Right atrium auricular region (tissue), 2 donors: Measurements from ENCODE around the gene SRPX2. TPM values are rescaled to one million over a fixed set of nuclear protein-coding genes. Genes with fewer than 3 reads are reported as not detected.

Experiments used
- DNase-seq: peaks from one replicate; pipeline ENCODE4 v3.0.0-alpha.2; 2019; ENCODE audit warnings: low spot score
- H3K27ac ChIP-seq, 2 donors: fragments of 200-600 bp; sonication (generic); 1 replicate in 1 of 2; 2 replicates in 1 of 2; pipeline ENCODE4 v1.5.1; 2016 to 2019
- H3K27me3 ChIP-seq, 2 donors: fragments of 200-600 bp; sonication (generic); one replicate each; pipeline versions ENCODE4 v1.5.1 to v1.6.0; 2017 to 2019
- H3K36me3 ChIP-seq: fragments of 200-600 bp; sonication (generic); one replicate; pipeline ENCODE4 v1.5.1; 2016
- H3K4me1 ChIP-seq, 2 donors: fragments of 200-600 bp; sonication (generic); one replicate each; pipeline versions ENCODE4 v1.5.1 to v1.6.0; 2017 to 2019
- H3K4me3 ChIP-seq, 2 donors: fragments of 200-600 bp; sonication (generic); 1 replicate in 1 of 2; 2 replicates in 1 of 2; pipeline ENCODE4 v1.5.1; 2017 to 2019; ENCODE audit warnings: mild to moderate bottlenecking in 1 of 2, moderate library complexity in 1 of 2
- H3K9me3 ChIP-seq, 2 donors: fragments of 200-600 bp; sonication (generic); one replicate each; pipeline ENCODE4 v1.5.1; 2019
- total RNA-seq, 2 donors: library from RNA; depleted of rRNA; stranded (reverse); fragments of >200 nt; gene quantifications; one replicate each; pipeline ENCODE4 v1.1.0, GENCODE V29; 2016
- TF ChIP-seq, protein P1 (sequence below), 2 donors: fragments of 200-600 bp; sonication (generic); IDR thresholded peaks; one replicate each; pipeline ENCODE4 v1.5.1; 2019; ENCODE audit warnings: antibody characterized with exemption in 2 of 2

SRPX2 gene
- total RNA-seq, 2 donors from 2014 or later: 14.9 to 15.3 TPM

DNA sequence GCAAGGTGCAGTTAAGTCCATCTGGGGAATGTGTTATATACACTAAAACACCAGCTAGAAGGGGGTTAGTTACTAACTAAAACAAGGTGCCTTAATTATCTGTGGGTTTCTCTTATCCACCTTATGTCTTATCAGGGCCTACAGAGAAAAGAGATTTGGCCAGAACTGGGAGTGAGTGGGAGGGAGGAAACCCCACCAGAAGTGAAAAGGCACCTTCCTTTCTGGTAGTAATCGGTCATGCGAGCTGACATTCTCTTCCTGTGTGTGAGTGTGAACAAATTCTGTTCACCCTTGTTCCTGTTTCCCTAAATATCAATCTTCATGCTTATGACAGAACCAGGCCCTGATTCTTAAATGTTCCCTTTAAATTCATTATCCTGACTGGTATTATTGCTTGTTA lies 43.5 kb downstream of the SRPX2 start:
- H3K27ac ChIP-seq: no peak overlapping the region
- TF ChIP-seq, protein P1, sequence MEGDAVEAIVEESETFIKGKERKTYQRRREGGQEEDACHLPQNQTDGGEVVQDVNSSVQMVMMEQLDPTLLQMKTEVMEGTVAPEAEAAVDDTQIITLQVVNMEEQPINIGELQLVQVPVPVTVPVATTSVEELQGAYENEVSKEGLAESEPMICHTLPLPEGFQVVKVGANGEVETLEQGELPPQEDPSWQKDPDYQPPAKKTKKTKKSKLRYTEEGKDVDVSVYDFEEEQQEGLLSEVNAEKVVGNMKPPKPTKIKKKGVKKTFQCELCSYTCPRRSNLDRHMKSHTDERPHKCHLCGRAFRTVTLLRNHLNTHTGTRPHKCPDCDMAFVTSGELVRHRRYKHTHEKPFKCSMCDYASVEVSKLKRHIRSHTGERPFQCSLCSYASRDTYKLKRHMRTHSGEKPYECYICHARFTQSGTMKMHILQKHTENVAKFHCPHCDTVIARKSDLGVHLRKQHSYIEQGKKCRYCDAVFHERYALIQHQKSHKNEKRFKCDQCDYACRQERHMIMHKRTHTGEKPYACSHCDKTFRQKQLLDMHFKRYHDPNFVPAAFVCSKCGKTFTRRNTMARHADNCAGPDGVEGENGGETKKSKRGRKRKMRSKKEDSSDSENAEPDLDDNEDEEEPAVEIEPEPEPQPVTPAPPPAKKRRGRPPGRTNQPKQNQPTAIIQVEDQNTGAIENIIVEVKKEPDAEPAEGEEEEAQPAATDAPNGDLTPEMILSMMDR (IDR thresholded peaks at IDR 0.05): no peak
- H3K4me3 ChIP-seq: no peak overlapping the region
- peaks cover 0 to 3% of the 10 kb centered on the region in 2 donors for H3K27me3 ChIP-seq
- no peaks in the 10 kb centered on the region for H3K9me3 ChIP-seq
- no peak for DNase-seq
- H3K4me1 ChIP-seq: no peaks in the 10 kb centered on the region
- H3K36me3 ChIP-seq: no peaks in the 10 kb centered on the region

DNA sequence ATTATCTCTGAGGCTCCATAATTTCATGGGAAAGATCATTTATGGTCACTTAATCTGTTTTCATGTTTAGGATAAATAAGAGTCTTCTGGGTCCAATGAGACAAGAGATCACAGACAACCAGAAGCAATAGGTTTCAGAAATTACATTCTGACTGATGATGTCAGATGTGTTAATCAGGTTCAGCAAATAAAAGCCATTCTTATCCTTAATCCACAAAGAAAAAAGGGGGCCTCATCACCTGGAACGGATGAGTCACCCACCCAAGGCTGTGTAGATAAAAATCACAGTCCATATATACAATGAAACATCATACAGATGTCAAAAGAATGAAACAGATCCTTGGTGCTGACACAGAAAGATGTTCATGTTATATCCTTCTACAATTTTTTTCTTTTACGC lies 51.3 kb downstream of the SRPX2 start:
- Histone ChIP-seq H3K9me3 (no peaks in the 10 kb centered on the region), H3K36me3 (no peaks in the 10 kb centered on the region), H3K4me1 (no peaks in the 10 kb centered on the region), H3K27ac (no peak overlapping the region), H3K27me3 (no peaks in the 10 kb centered on the region), H3K4me3 (no peak overlapping the region)
- TF ChIP-seq, protein P1 (IDR thresholded peaks at IDR 0.05): no peak
- no peak for DNase-seq

DNA sequence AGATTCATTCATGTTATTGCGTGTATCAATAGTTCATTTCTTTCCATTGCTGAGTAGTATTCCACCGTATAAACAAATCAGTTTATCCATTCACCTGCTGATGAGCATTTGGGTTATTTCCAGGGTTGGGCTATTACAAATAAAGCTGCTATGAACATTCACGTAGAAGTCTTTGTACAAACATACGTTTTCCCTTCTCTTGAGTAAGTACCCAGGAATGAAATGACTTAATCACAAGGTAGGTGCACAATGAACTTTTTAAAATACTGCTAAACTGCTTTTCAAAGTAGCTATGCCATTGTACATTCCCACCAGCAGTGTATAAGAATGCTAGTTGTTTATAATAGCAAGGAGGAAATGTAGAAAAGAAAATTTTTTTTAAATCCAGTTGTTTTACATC lies 52.0 kb downstream of the SRPX2 start:
- DNase-seq: no peak
- TF ChIP-seq, protein P1 (IDR thresholded peaks at IDR 0.05): no peak
- H3K27ac ChIP-seq: no peak overlapping the region
- no peaks in the 10 kb centered on the region for H3K36me3 ChIP-seq
- no peaks in the 10 kb centered on the region for H3K4me1 ChIP-seq
- H3K27me3 ChIP-seq: no peaks in the 10 kb centered on the region
- H3K4me3 ChIP-seq: no peak overlapping the region
- H3K9me3 ChIP-seq: no peaks in the 10 kb centered on the region

DNA sequence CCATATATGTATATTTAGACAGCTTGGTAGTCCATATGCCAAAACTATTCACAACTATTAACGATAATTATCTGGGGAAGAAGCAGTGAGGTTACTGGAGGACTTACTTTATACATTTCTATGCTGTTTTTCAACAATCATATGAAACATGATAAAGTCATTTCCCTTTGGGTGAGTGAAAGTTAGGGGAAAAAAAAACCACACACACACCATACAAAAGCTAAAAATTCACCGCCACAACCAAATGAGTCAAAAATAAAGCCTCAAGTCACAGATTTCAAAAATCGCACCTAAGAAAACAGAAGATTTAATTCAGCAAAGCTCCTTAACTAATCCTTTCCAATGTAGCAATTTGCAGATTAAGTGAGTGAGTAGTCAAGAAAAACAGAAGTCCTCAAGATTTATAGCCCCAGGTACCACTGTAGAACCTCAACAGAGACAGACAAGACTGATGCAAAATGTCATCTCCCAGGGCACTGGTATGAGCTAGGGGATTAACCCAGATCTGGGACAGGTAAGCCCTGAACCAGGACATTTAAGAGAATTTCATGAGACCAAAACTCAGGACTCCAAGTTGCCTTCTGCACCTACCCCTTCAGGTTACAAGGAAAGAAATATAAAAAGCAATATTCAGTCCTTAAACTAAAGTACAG lies 52.8 kb downstream of the SRPX2 start:
- Histone ChIP-seq H3K36me3 (no peaks in the 10 kb centered on the region), H3K27ac (no peak overlapping the region), H3K4me1 (no peaks in the 10 kb centered on the region), H3K27me3 (no peaks in the 10 kb centered on the region), H3K4me3 (no peak overlapping the region), H3K9me3 (no peaks in the 10 kb centered on the region)
- TF ChIP-seq, protein P1 (IDR thresholded peaks at IDR 0.05): no peak
- no peak for DNase-seq

DNA sequence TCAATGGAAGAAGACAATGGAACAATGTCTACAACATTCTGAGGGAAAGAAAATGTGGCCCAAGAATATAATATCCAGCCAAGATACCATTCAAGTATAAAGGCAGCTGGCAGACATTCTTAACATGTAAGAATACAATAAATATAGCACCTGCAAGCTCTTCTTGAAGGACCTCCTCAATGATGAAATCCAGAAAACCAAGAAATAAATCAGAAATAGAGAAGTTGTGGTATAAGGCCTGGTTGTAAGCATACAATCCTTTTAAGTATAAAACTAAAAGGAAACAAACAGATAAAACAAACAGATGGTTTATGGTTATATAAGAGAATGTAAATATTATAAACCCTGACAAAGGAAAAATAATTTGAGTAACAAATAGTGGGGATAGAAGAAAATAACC lies 54.6 kb downstream of the SRPX2 start:
- Histone ChIP-seq H3K4me3 (no peak overlapping the region), H3K4me1 (no peaks in the 10 kb centered on the region), H3K9me3 (no peaks in the 10 kb centered on the region), H3K36me3 (no peaks in the 10 kb centered on the region), H3K27ac (no peak overlapping the region), H3K27me3 (no peaks in the 10 kb centered on the region)
- no peak for DNase-seq
- TF ChIP-seq, protein P1 (IDR thresholded peaks at IDR 0.05): no peak

DNA sequence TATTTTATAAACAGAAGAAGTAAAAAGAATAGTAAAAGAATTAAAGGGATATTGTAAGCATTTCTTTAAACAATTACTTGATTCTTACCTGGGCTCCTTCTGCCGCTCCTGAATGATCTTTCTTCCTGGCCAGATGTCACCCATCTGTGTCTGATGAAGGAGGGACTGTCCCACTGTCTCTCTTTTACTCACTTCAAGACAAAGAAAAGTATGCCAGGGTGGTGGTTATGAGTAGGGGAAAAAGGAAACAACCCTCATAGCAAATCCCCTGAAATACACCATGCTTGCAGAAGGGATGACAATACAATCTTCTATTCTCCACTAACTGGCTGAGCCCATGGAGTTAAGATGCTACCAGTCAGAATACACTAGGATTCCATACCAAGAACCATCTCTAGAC lies 56.8 kb downstream of the SRPX2 start:
- Histone ChIP-seq H3K4me1 (no peaks in the 10 kb centered on the region), H3K36me3 (no peaks in the 10 kb centered on the region), H3K27me3 (no peaks in the 10 kb centered on the region), H3K9me3 (no peaks in the 10 kb centered on the region), H3K4me3 (no peak overlapping the region), H3K27ac (no peak overlapping the region)
- no peak for DNase-seq
- TF ChIP-seq, protein P1 (IDR thresholded peaks at IDR 0.05): no peak
